Measurements from ENCODE around the gene EPHA3. TPM values are rescaled to one million over a fixed set of nuclear protein-coding genes. Genes with fewer than 3 reads are reported as not detected.

EPHA3 gene
- total and polyA plus RNA-seq, 9 donors = 1.0 to 6.9 (median 2.9) TPM

- no peaks in the 10 kb centered on the region for H3K27me3 ChIP-seq
- TF ChIP-seq CTCF (IDR thresholded peaks at IDR 0.05) = no peak
- TF ChIP-seq POLR2A (IDR thresholded peaks at IDR 0.05) = no peak
- no peak for TF ChIP-seq EP300 (IDR thresholded peaks at IDR 0.05)
Measured at GRCh38 chr3:89303701-89304100, 196.3 kb downstream of the EPHA3 start.

GRCh38 chr3:89306540-89306939, 199.1 kb downstream of the EPHA3 start:
- Histone ChIP-seq H3K27me3 (no peaks in the 10 kb centered on the region), H3K36me3 (no peaks in the 10 kb centered on the region), H3K27ac (no peak overlapping the region), H3K4me3 (no peak overlapping the region), H3K4me1 (ENCODE audit: insufficient read depth) (no peaks in the 10 kb centered on the region), H3K9me3 (no peaks in the 10 kb centered on the region)
- WGBS, 3 donors = 82 to 84% (median 82%) methylated on average over 2 of the region's 2 CpGs
- DNase-seq = no peak
- intact Hi-C loops (cut with DNase I) = no loop called here
- no peak for TF ChIP-seq POLR2A (IDR thresholded peaks at IDR 0.05)
- no peak for TF ChIP-seq EP300 (IDR thresholded peaks at IDR 0.05)

More at GRCh38 chr3:89303701-89304100, 196.3 kb downstream of the EPHA3 start:
- Histone ChIP-seq H3K4me3 (no peak overlapping the region), H3K36me3 (no peaks in the 10 kb centered on the region), H3K9me3 (no peaks in the 10 kb centered on the region), H3K4me1 (ENCODE audit: insufficient read depth) (no peaks in the 10 kb centered on the region), H3K27ac (no peak overlapping the region)
- intact Hi-C loops (cut with DNase I) = no loop called here
- no peak for DNase-seq

- 42 to 50% (median 49%) methylated on average over 2 of the region's 2 CpGs for WGBS, 3 donors
- DNase-seq = no peak
Measured at GRCh38 chr3:89311581-89311980, 204.2 kb downstream of the EPHA3 start.

GRCh38 chr3:89312141-89312540, 204.7 kb downstream of the EPHA3 start:
- intact Hi-C loops (cut with DNase I) = no loop called here

More at GRCh38 chr3:89311581-89311980, 204.2 kb downstream of the EPHA3 start:
- TF ChIP-seq CTCF (IDR thresholded peaks at IDR 0.05) (no peak), POLR2A (IDR thresholded peaks at IDR 0.05) (no peak), EP300 (IDR thresholded peaks at IDR 0.05) (no peak)
- intact Hi-C loops (cut with DNase I) = no loop called here
- H3K4me1 ChIP-seq (ENCODE audit: insufficient read depth) = no peaks in the 10 kb centered on the region
- H3K4me3 ChIP-seq = no peak overlapping the region
- no peaks in the 10 kb centered on the region for H3K36me3 ChIP-seq
- H3K27me3 ChIP-seq = no peaks in the 10 kb centered on the region
- H3K27ac ChIP-seq = no peak overlapping the region
- H3K9me3 ChIP-seq = no peaks in the 10 kb centered on the region

More at GRCh38 chr3:89312141-89312540, 204.7 kb downstream of the EPHA3 start:
- 86 to 93% (median 89%) methylated on average over 4 of the region's 4 CpGs for WGBS, 3 donors
- H3K27ac ChIP-seq = no peak overlapping the region
- no peak overlapping the region for H3K4me3 ChIP-seq
- no peaks in the 10 kb centered on the region for H3K27me3 ChIP-seq
- no peaks in the 10 kb centered on the region for H3K4me1 ChIP-seq (ENCODE audit: insufficient read depth)
- no peak for DNase-seq
- TF ChIP-seq CTCF (IDR thresholded peaks at IDR 0.05) (no peak), EP300 (IDR thresholded peaks at IDR 0.05) (no peak), POLR2A (IDR thresholded peaks at IDR 0.05) (no peak)
- no peaks in the 10 kb centered on the region for H3K36me3 ChIP-seq
- no peaks in the 10 kb centered on the region for H3K9me3 ChIP-seq

Measured in ovary (tissue), 9 donors.